Measurements from ENCODE around the gene UNC80.

Gene UNC80

DNA sequence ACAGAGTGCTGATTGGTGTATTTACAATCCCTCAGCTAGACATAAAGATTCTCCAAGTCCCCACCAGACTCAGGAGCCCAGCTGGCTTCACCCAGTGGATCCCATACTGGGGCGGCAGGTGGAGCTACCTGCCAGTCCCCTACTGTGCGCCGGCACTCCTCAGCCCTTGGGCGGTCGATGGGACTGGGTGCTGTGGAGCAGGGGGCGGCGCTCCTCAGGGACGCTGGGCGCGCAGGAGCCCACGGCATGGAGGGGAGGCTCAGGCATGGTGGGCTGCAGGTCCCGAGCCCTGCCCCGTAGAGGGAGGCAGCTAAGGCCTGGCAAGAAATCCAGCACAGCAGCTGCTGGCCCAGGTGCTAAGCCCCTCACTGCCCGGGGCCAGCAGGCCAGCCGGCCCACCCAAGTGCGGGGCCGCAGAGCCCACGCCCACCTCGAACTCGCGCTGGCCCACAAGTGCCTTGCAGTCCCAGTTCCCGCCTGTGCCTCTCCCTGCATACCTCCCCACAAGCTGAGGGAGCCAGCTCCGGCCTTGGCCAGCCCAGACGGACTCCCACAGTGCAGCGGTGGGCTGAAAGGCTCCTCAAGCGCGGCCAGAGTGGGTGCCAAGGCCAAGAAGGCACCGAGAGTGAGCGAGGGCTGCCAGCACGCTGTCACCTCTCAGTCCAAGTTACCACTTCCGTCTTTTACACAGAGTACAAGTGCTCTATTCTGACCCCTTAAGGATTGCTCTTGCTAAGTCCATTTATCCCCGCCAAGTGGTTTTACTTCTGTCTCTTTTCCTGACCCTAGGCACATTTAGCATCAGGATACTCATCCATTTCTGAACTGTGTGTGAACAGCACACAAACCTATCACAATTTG, 229.1 kb downstream of the UNC80 start:
- in situ Hi-C loops (cut with HindIII; ENCODE audit: low pct_ligation_motif_present, low sequenced_read_pairs), result no loop called here
- H3K27ac ChIP-seq, result no peak overlapping the region
- TF ChIP-seq, protein P1, sequence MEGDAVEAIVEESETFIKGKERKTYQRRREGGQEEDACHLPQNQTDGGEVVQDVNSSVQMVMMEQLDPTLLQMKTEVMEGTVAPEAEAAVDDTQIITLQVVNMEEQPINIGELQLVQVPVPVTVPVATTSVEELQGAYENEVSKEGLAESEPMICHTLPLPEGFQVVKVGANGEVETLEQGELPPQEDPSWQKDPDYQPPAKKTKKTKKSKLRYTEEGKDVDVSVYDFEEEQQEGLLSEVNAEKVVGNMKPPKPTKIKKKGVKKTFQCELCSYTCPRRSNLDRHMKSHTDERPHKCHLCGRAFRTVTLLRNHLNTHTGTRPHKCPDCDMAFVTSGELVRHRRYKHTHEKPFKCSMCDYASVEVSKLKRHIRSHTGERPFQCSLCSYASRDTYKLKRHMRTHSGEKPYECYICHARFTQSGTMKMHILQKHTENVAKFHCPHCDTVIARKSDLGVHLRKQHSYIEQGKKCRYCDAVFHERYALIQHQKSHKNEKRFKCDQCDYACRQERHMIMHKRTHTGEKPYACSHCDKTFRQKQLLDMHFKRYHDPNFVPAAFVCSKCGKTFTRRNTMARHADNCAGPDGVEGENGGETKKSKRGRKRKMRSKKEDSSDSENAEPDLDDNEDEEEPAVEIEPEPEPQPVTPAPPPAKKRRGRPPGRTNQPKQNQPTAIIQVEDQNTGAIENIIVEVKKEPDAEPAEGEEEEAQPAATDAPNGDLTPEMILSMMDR (IDR thresholded peaks at IDR 0.05; ENCODE audit: low read depth, low read length, missing control alignments), result no peak
- DNase-seq, result no peak
- no peaks in the 10 kb centered on the region for H3K36me3 ChIP-seq (replicated peaks)
- no peaks in the 10 kb centered on the region for H3K27me3 ChIP-seq (replicated peaks)
- no peak overlapping the region for H3K4me3 ChIP-seq (ENCODE audit: low read depth, low read length)

DNA sequence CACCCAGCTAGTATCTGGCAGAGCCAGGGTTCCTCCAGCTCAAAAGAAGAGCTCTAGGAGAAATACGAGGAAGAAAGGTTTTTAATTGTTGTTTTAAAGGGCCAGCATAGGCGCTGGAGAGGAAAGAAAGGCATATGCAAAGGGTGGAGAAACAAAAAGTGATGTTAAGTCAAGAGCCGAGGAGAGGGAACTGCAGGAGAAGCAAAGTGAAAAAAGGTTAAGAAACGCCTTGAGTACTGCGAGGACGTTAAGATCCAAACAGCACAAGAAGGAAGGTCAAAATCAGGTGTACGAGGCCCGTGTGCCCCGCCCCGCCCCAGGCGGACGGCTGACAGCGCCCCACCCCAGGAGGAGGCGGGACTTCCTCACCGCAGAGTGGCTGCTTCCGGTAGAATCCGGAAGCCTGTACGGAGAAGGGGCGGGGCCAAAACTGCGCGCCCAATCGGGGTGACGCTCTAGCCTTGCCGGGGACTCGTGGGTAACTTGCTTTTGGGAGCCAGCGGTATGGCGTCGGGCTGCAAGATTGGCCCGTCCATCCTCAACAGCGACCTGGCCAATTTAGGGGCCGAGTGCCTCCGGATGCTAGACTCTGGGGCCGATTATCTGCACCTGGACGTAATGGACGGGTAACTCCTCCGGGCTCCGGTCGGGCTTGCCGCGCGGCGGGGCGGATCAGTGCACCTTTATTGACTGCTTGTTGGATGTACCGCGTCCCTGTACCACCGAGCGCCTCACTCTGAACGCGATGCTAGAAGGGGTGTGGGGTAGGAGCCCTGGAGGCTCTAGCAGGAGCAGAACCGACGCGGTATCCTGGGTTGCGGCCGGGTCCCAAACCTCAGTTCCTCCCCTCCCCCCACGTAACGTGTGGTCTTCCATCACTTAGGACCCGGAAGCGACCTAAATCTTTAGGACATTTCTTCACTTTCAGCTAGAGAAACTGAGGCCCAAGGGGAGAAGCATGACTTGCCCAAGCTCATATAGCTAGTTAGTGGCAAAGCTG, 230.8 kb downstream of the UNC80 start, which contains the start of gene RPE:
TSS of gene RPE (plus strand) at position 481 of the 1,000 bp plus-strand sequence. CDS start at position 505, 24 bp downstream.
- no peaks in the 10 kb centered on the region for H3K36me3 ChIP-seq (replicated peaks)
- H3K27me3 ChIP-seq (replicated peaks), result no peaks in the 10 kb centered on the region
- in situ Hi-C loops (cut with HindIII; ENCODE audit: low pct_ligation_motif_present, low sequenced_read_pairs), result no loop called here
- peak; percentile 93 for DNase-seq
- peak within 1 kb of the TSS; percentile 97 for H3K4me3 ChIP-seq (ENCODE audit: low read depth, low read length)
- TF ChIP-seq, protein P1 (IDR thresholded peaks at IDR 0.05; ENCODE audit: low read depth, low read length, missing control alignments), result no peak
- peak within 1 kb of the TSS; percentile 70 for H3K27ac ChIP-seq

DNA sequence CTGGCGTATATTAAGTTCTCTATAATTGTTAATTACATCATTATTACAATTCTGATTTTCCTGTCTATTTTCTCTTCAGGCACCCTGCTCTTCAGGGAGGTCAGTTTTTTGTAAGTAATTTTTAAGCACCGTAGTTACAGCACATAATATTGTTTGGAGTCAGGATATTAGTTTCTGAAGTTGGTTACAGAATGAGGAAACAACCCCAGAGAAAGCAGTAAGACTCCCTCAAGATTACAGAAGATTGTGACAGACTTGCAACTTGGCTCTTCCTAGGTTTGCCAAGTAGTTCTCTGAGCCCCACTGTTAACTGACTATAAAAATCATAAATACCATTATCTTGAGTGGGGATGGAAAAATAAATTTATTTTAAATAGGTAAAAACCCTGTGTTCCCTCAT, 231.7 kb downstream of the UNC80 start:
- TF ChIP-seq, protein P1 (IDR thresholded peaks at IDR 0.05; ENCODE audit: low read depth, low read length, missing control alignments), result no peak
- DNase-seq, result no peak
- H3K36me3 ChIP-seq (replicated peaks), result no peaks in the 10 kb centered on the region
- H3K4me3 ChIP-seq (ENCODE audit: low read depth, low read length), result peak overlapping the region; percentile 97
- in situ Hi-C loops (cut with HindIII; ENCODE audit: low pct_ligation_motif_present, low sequenced_read_pairs), result no loop called here
- H3K27ac ChIP-seq, result peak overlapping the region; percentile 70
- H3K27me3 ChIP-seq (replicated peaks), result no peaks in the 10 kb centered on the region

DNA sequence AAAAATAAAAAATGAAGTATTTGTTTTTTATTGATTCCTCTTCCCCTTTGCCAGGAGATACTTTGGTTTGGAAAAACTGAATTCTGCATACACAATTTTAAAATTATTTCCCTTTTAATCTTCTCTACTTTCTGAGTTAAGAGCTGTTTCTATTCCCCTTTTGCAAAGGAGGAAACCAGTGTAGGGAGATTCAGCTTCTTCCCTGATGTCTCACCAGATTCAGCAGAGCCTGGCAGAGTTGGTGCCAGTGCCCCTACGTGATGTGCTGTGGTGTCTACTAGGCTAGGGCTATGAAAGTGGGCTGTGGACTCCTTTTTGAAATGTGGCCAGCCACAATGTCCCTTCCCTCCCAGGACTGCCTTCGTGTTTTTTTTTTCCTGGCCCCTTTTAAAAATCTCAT, 233.2 kb downstream of the UNC80 start:
- in situ Hi-C loops (cut with HindIII; ENCODE audit: low pct_ligation_motif_present, low sequenced_read_pairs), result no loop called here
- no peak overlapping the region for H3K27ac ChIP-seq
- peaks cover 3% of the 10 kb centered on the region for H3K36me3 ChIP-seq (replicated peaks)
- no peaks in the 10 kb centered on the region for H3K27me3 ChIP-seq (replicated peaks)
- no peak overlapping the region for H3K4me3 ChIP-seq (ENCODE audit: low read depth, low read length)
- DNase-seq, result no peak
- TF ChIP-seq, protein P1 (IDR thresholded peaks at IDR 0.05; ENCODE audit: low read depth, low read length, missing control alignments), result no peak

DNA sequence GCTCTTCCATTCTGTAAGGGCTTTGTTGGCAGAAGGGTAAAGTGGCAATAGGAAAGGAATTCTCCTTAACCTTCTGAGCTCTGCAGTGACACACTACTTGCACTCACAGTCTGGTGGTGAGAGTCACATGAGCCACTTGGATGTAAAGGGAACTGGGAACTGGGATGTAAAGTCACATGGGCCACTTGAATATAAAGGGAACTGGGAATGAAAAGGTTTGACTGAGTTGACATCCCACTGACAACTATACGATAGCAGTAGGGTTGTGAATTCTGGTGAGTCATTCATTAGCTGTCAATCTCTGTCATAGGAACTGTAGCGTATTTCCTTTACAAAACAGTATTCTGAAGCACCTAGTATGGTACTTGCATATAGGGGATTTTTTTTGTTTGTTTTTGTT, 236.3 kb downstream of the UNC80 start:
- no peak overlapping the region for H3K27ac ChIP-seq
- DNase-seq, result no peak
- H3K36me3 ChIP-seq (replicated peaks), result peaks cover 13% of the 10 kb centered on the region
- in situ Hi-C loops (cut with HindIII; ENCODE audit: low pct_ligation_motif_present, low sequenced_read_pairs), result no loop called here
- TF ChIP-seq, protein P1 (IDR thresholded peaks at IDR 0.05; ENCODE audit: low read depth, low read length, missing control alignments), result no peak
- H3K4me3 ChIP-seq (ENCODE audit: low read depth, low read length), result no peak overlapping the region
- H3K27me3 ChIP-seq (replicated peaks), result no peaks in the 10 kb centered on the region

Measured in brain microvascular endothelial cell (primary cell).